Sciatic nerve (tissue), 2 donors: ENCODE results near the gene GPS1. TPM values are rescaled to one million over a fixed set of nuclear protein-coding genes. Genes with fewer than 3 reads are reported as not detected.

Experiments
- ATAC-seq: fragments of 200-7000 bp; cut with Tn5 transposase; one replicate; pipeline ENCODE4 v1.9.1; 2020; ENCODE audit warnings: mild to moderate bottlenecking, moderate library complexity
- DNase-seq: peaks from one replicate; pipeline ENCODE4 v3.0.0-alpha.2; 2020; ENCODE audit warnings: low spot score
- intact Hi-C: fragments of 100-400 bp; cut with DNase I; formaldehyde crosslinking; loops from one replicate; pipeline ENCODE4 v1.14.2; 2022
- total RNA-seq: library from RNA; stranded (reverse); fragmentation: NEBNext Ultra II Directional; extraction: Animal tissue kit (Norgen Biotek cat#: 25700); gene quantifications from one replicate; pipeline ENCODE4 v1.2.1, GENCODE V29; 2021
- donor health status: DM: no; HTN: no; CAD: no.
- donor health status: DM: no; HTN: no; CAD: no.

GPS1 gene
- total RNA-seq, 1 donor from 2014 or later: 68.2 TPM

DNA sequence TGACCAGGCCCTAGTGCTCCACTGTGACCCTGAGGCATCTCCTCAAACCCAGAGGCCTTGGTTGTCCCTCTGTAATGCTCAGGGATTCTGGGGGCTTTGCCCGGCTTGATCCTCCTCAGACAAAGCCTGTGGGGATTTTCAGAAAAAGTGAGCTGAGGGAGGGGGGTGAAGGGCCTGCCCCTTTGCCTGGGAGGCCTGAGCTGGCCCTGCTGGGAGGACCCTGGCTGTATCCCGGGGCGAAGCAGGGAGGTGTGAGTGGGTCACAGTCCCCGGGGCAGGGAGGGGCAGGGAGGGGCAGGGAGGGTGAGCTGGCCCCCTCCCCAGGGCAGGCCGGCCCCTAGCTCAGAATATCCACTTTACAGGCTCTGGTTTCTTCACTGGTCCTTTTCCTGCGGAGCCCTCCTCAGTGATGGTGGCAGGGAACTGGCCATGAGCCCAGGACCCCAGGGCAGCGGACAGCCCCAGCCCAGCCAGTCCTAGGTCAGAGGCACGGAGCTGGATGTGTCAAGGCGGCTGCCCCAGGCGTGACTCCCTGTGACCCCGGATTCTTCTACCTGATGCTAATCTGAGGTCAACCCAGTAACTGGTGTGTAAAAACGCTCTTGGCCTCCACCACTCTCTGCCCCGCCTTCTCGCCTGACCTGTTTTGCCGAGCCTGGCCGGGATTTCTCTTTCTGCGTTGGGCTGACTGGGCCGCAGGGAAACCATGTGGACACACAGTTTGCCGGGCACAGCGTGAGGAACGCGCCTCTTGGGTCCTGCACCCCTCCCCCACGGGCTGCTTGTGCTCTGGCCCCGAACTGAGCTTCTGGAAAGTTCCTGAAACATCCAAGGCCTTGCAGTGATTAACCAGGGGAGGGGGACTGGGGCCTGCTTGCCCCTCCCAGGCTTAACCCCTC is 52.1 kb downstream of the GPS1 start:
- ATAC-seq (peak; percentile 67), DNase-seq (peak; percentile 86)
- intact Hi-C loops: loop anchor here (10.0 kb wide), 1 partner anchor 51 kb away; no protein-coding TSS in a partner anchor

DNA sequence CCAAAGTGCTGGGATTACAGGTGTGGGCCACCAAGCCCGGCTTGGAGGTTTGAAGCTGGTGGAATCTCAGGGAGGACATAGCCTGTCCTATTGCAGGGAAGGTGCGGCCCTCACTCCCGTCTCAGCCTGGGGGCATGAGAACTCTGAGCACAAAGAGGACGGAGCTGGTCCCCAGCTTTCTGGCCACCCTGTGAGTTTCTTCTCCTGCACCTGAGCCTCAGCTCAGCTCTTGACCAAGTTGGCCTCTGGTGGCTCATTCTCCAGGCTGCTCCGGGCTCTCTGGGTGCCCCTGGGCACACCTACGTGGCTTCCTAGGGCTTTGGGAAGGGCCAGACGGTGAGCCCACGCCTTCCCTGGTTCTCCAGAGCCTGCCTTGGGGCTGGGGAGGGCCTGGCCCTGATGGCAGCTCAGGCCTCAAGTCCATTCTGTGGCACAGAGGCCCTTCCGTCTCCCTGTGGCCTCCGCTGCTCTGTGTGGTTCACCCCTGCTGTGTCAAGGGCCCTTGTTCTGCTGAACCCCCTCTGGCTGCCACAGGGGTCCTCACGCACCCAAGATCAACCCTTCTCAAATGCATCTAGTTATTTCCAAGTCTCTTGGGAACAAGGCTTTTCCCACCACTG is 53.2 kb downstream of the GPS1 start:
- intact Hi-C loops: loop anchor here (10.0 kb wide), 1 partner anchor 50 kb away; no protein-coding TSS in a partner anchor
- no peak for ATAC-seq
- no peak for DNase-seq

DNA sequence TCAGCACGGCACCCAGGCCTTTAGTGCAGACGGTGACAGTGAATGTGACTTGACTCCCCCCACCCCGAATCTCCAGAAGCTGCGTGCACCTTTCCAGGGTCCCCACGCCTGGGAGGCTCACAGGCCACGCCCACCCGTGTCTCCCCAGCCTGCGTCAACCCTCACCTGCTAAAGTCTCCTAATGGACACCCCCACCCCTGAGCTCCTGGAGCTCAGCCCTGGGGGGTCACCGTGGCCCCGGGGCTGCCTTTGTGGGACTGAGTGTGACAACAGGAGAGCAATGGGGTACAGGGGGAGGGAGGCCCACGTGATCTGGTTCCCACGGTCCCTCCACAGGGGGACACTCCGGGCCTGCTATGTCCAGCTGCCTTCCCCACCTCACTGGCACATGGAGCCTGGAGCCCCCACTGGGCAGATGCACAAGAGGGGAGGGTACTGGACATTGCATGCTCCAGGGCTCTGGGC is 53.8 kb downstream of the GPS1 start:
- intact Hi-C loops: loop anchor here (10.0 kb wide), 1 partner anchor 49 kb away; no protein-coding TSS in a partner anchor
- DNase-seq: no peak
- no peak for ATAC-seq

DNA sequence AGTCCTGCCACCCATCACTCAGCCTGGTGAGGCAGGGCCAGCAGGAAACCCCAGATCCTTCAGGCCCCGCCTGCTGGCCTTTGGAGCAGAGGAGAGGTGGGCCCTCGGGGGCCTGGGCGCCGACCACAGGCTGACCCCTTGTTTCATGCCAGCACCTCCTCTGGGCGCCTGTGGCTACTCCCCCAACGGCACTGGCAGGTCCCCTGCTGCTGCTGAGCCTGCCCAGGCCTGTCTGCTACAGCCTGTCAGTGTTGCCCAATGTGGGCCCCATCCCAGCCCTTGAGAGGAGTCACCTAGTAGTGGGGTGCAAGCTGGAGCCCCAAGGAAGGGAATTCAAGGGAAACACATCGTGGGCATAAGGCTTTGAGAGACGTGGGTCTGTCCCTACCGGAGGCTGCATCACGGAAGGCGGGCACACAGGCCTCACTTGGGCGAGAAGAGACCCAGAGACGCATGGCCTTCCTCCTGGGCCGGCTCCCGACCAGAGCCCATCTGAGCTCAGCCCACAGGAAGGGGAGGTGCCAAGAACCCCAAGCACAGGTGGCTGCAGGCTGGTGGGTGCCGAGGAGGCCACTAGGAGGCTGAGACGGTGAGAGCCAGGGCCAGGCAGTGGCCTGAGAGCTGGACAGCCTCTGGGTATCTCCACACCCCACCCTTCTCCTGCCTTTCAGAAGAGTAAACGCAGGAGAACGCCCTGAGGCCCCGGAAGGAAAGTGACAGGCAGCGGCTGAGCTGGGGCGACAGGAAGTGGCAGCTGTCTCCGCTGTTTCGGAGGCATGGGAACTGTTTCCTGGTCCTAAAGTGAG is 54.4 kb downstream of the GPS1 start:
- intact Hi-C loops: loop anchor here (10.0 kb wide), 1 partner anchor 49 kb away; no protein-coding TSS in a partner anchor
- DNase-seq: peak; percentile 61

DNA sequence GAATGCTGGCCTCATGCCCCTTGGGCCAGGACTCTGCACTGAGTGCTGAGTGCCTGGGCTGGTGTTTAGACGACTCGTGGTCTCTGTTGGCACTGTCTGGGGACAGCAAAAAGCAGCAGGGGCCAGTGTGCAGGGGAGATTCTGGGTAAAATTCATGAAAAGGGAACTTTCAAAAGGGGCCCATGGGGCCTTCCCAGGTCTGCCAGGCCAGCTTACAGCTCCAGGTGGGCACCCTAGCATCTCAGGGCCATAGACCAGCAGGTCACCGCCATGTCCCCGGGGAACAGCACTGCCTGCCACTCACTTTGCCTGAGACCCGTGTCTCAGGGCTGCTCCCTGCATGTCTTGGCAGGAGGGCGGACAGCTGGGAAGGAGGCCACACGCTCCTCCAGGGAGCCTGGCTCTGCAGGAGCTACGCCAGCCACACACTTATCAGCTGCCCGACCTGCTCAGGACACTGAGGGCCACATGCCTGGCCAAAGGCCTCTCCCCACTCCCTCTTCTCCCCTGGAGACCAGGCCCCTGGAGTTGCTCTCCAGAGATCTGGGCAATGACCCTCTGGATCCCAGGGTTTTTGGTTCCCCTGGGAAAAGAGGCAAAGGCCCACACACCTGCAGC is 55.1 kb downstream of the GPS1 start:
- DNase-seq (peak; percentile 63), ATAC-seq (no peak)
- intact Hi-C loops: loop anchor here (10.0 kb wide), 1 partner anchor 48 kb away; no protein-coding TSS in a partner anchor

More for the DNA sequence above, 54.4 kb downstream of the GPS1 start:
- peak; percentile 0 for ATAC-seq

Other genes starting within 250 kb of the GPS1 start
- gene GCGR, start 247.7 kb upstream of the GPS1 start, total RNA-seq: 7.8 TPM
- gene MCRIP1, start 218.6 kb upstream of the GPS1 start, total RNA-seq: 91.5 TPM
- gene PPP1R27, start 216.8 kb upstream of the GPS1 start, total RNA-seq: not detected
- gene P4HB, start 191.4 kb upstream of the GPS1 start, total RNA-seq: 248 TPM
- gene ARHGDIA, start 180.6 kb upstream of the GPS1 start, total RNA-seq: 387 TPM
- 45.9 TPM for gene ALYREF, start 160.3 kb upstream of the GPS1 start, total RNA-seq
- gene ANAPC11, start 160.2 kb upstream of the GPS1 start, total RNA-seq: 58.2 TPM
- gene NPB, start 149.7 kb upstream of the GPS1 start, total RNA-seq: 0.80 TPM
- 34.1 TPM for gene PCYT2, start 140.5 kb upstream of the GPS1 start, total RNA-seq
- 17.7 TPM for gene SIRT7, start 133.7 kb upstream of the GPS1 start, total RNA-seq
- gene MAFG, start 124.2 kb upstream of the GPS1 start, total RNA-seq: 27.8 TPM
- gene PYCR1, start 114.6 kb upstream of the GPS1 start, total RNA-seq: 8.0 TPM
- gene MYADML2, start 104.7 kb upstream of the GPS1 start, total RNA-seq: not detected
- gene NOTUM, start 90.7 kb upstream of the GPS1 start, total RNA-seq: not detected
- gene ASPSCR1, start 74.3 kb upstream of the GPS1 start, total RNA-seq: 32.5 TPM
- 33.6 TPM for gene CENPX, start 29.0 kb upstream of the GPS1 start, total RNA-seq
- gene LRRC45, start 28.6 kb upstream of the GPS1 start, total RNA-seq: 8.6 TPM
- gene RAC3, start 20.2 kb upstream of the GPS1 start, total RNA-seq: 4.0 TPM
- gene DCXR, start 14.2 kb upstream of the GPS1 start, total RNA-seq: 80.0 TPM
- gene RFNG, start 87 bp upstream of the GPS1 start, total RNA-seq: 42.4 TPM
- 57.1 TPM for gene DUS1L, start 13.9 kb downstream of the GPS1 start, total RNA-seq
- gene FASN, start 46.3 kb downstream of the GPS1 start, total RNA-seq: 280 TPM
- 50.6 TPM for gene CCDC57, start 160.9 kb downstream of the GPS1 start, total RNA-seq
- 53.1 TPM for gene SLC16A3, start 177.1 kb downstream of the GPS1 start, total RNA-seq
- 152 TPM for gene CSNK1D, start 221.8 kb downstream of the GPS1 start, total RNA-seq